ENCODE results near the gene ZHX3.

DNA sequence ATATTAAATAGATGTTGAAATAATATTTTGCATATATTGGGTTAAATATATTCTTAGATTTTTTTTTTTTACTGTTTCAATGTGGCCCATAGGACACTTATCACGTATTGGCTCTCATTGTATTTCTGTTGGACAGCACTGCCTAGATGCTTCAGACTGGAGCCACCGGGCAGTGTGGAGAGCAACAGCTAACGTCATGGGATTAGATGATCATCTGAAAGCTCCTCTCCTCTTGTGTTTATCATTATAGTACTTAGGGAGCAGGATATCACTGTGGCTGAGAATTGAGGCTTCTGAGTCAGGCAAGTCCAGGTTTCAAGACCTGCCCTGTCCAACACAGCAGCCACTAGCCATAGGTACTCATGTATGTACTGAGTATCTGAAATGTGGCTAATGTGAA is 87.4 kb downstream of the ZHX3 start:
- TF ChIP-seq POLR2A (IDR thresholded peaks at IDR 0.05), result no peak
- TF ChIP-seq, protein P1, sequence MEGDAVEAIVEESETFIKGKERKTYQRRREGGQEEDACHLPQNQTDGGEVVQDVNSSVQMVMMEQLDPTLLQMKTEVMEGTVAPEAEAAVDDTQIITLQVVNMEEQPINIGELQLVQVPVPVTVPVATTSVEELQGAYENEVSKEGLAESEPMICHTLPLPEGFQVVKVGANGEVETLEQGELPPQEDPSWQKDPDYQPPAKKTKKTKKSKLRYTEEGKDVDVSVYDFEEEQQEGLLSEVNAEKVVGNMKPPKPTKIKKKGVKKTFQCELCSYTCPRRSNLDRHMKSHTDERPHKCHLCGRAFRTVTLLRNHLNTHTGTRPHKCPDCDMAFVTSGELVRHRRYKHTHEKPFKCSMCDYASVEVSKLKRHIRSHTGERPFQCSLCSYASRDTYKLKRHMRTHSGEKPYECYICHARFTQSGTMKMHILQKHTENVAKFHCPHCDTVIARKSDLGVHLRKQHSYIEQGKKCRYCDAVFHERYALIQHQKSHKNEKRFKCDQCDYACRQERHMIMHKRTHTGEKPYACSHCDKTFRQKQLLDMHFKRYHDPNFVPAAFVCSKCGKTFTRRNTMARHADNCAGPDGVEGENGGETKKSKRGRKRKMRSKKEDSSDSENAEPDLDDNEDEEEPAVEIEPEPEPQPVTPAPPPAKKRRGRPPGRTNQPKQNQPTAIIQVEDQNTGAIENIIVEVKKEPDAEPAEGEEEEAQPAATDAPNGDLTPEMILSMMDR (IDR thresholded peaks at IDR 0.05 in 4 of 5, conservative IDR thresholded peaks at IDR 0.05 in 1 of 5), result no peak
